Measurements from ENCODE around the gene NDUFV3. TPM values are rescaled to one million over a fixed set of nuclear protein-coding genes. Genes with fewer than 3 reads are reported as not detected.
"Not testable (repeated sequence)": the region's sequence is repeated elsewhere in the genome, so short reads cannot be mapped to it uniquely, and the experiment has no call there.

Gene NDUFV3
- total and polyA plus RNA-seq, 4 donors: 25.9 to 44.0 (median 36.1) TPM

DNA sequence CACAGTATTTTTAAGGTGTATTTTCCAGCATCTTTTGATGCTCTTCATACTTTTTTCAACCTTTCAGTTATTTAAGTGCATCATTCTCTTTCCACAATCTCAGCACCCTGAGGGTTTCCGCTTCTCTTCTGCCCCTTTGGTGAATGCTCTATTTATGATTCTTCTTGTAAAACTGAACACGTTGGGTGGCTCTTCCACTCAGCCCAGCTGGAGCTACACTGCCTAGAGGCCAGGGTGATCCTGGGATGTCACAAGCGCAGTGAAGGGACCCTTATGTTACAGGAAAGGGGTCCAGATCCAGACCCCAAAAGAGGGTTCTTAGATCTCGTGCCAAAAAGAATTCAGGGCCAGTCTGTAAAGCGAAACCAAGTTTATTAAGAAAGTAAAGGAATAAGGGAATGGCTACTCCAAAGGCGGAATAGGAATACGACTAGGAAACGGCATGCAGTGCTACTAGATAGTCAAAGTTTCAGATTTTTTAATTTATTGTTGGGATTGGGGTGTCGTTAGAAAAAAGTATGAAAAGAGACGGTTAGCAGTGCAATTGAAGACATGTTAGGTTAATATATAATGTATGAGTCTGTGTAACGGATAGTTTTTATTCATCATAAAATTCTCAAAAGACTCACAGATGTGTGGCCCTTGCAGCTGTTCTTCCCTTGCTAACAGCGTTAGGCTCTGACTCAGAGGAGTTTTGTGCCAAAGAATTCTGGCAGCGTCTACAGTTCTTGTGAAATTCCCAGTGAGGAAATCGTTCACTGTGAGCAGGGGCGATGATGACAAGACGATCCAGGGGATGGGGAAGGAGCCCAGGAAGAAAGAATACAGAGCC, 46.7 kb downstream of the NDUFV3 start:
- peak; percentile 32 to 92 (median 46) for DNase-seq (ENCODE audit: low read depth in 4 of 6, low spot score in 6 of 6)
- Histone ChIP-seq H3K27ac (ENCODE audit: low read depth, low read length) (peak overlapping the region; percentile 57), H3K36me3 (ENCODE audit: control insufficient read depth, insufficient read depth, low read length) (no peaks in the 10 kb centered on the region), H3K4me3 (ENCODE audit: low read depth, low read length) (no peak overlapping the region), H3K4me1 (ENCODE audit: control insufficient read depth, insufficient read depth, low read length) (peaks cover 7% of the 10 kb centered on the region), H3K9me3 (ENCODE audit: control insufficient read depth, insufficient read depth, low read length) (no peaks in the 10 kb centered on the region), H3K27me3 (ENCODE audit: control insufficient read depth, insufficient read depth, low read length) (no peaks in the 10 kb centered on the region)
- WGBS (ENCODE audit: insufficient coverage): 59% methylated on average over 12 of the region's 16 CpGs

DNA sequence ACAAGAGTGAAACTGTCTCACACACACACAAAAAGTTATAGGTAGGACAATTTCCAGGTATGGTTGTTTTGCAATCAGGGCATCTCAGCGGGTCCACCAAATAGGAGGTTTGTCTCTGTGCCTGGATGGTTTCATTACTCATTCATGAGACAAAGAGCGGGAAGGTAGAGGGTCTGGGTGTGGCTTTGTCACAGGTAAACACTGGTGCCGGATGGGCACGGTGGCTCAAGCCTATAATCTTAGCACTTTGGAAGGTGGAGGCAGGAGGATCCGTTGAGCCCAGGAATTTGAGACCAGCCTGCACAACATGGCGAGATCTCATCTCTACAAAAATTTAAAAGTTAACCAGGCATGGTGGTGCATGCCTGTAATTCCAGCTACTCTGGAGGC, 48.6 kb downstream of the NDUFV3 start:
- Histone ChIP-seq H3K4me1 (ENCODE audit: control insufficient read depth, insufficient read depth, low read length) (peaks cover 7% of the 10 kb centered on the region), H3K9me3 (ENCODE audit: control insufficient read depth, insufficient read depth, low read length) (no peaks in the 10 kb centered on the region), H3K4me3 (ENCODE audit: low read depth, low read length) (no peak overlapping the region), H3K36me3 (ENCODE audit: control insufficient read depth, insufficient read depth, low read length) (no peaks in the 10 kb centered on the region), H3K27me3 (ENCODE audit: control insufficient read depth, insufficient read depth, low read length) (no peaks in the 10 kb centered on the region), H3K27ac (ENCODE audit: low read depth, low read length) (no peak overlapping the region)
- DNase-seq (ENCODE audit: low read depth in 4 of 6, low spot score in 6 of 6): no peak
- WGBS (ENCODE audit: insufficient coverage): 85% methylated on average over 2 of the region's 6 CpGs

DNA sequence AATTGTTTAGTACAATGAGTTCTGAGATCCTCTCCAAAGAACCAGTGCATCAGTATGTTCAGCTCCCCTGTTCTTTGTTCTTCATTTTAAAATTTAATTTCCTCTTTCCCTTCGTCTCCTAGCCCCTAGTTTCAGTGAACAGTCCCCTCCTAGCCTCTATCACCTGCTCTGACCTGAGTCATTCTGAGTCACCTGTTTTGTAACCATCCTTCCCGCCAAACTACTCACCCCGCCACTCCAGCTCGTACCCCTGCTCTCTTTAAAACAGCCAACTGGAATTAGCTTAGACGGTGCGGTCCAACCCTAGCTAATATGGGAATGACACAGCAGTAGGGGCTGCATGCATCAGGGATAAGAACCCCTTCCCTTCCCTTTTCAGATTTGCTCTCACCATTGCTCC, 49.1 kb downstream of the NDUFV3 start:
- Histone ChIP-seq H3K27ac (ENCODE audit: low read depth, low read length) (no peak overlapping the region), H3K27me3 (ENCODE audit: control insufficient read depth, insufficient read depth, low read length) (no peaks in the 10 kb centered on the region), H3K4me3 (ENCODE audit: low read depth, low read length) (no peak overlapping the region), H3K36me3 (ENCODE audit: control insufficient read depth, insufficient read depth, low read length) (no peaks in the 10 kb centered on the region), H3K4me1 (ENCODE audit: control insufficient read depth, insufficient read depth, low read length) (peaks cover 7% of the 10 kb centered on the region), H3K9me3 (ENCODE audit: control insufficient read depth, insufficient read depth, low read length) (no peaks in the 10 kb centered on the region)
- WGBS (ENCODE audit: insufficient coverage): 72% methylated on average over 5 of the region's 6 CpGs
- DNase-seq (ENCODE audit: low read depth in 4 of 6, low spot score in 6 of 6): no peak

DNA sequence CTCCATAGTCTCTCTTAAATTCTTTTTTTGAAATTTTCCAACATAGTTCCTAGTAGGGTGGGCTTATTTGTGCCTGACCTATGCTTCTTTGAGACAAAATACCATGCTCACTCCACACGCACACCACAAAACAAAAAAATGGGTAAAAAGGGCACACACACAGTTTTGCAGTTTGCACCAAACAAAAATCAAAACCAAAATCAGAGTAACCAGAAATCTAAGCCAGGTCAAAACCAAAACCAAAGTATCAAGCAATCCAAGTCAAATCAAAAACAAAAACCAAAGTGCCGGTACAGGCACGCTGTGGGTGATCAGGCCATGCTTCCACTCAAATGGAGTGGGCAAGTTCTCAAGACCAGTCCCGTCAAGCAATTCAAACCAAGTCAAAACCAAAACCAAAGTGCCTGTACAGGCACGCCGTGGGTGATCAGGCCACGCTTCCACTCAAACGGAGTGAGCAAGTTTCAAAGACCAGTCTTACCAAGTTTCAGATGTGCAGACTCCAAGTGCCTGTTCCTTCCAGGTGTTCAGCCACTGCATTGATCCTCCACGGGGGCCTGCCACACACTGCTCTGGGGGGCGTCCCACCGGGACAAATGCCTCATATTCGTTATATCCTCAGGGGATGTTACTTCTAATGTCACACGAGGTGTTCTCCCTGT, 56.1 kb downstream of the NDUFV3 start:
- H3K27me3 ChIP-seq (ENCODE audit: control insufficient read depth, insufficient read depth, low read length); H3K4me3 ChIP-seq (ENCODE audit: low read depth, low read length); H3K27ac ChIP-seq (ENCODE audit: low read depth, low read length); H3K36me3 ChIP-seq (ENCODE audit: control insufficient read depth, insufficient read depth, low read length); DNase-seq (ENCODE audit: low read depth in 4 of 6, low spot score in 6 of 6); H3K9me3 ChIP-seq (ENCODE audit: control insufficient read depth, insufficient read depth, low read length); H3K4me1 ChIP-seq (ENCODE audit: control insufficient read depth, insufficient read depth, low read length): not testable (repeated sequence)
- 95% methylated on average over 13 of the region's 13 CpGs for WGBS (ENCODE audit: insufficient coverage)

DNA sequence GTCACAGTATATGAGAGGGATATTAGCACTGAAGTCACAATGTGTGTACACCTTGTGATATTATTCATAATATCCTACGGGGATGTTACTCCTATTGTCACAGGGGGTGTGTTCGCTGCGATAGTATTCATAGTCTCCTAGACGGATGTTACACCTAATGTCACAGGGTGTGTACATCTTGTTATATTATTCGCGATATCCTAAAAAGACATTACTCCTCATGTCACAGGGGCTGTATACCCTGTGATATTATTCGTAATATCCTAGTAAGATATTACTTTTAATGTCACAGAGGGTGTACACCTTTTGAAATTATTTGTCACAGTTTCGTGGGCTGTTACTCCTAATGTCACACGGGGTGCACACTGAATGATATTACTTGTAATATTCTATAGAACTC, 58.1 kb downstream of the NDUFV3 start:
- H3K27me3 ChIP-seq (ENCODE audit: control insufficient read depth, insufficient read depth, low read length); H3K9me3 ChIP-seq (ENCODE audit: control insufficient read depth, insufficient read depth, low read length): not testable (repeated sequence)
- 93% methylated on average over 4 of the region's 9 CpGs for WGBS (ENCODE audit: insufficient coverage)

DNA sequence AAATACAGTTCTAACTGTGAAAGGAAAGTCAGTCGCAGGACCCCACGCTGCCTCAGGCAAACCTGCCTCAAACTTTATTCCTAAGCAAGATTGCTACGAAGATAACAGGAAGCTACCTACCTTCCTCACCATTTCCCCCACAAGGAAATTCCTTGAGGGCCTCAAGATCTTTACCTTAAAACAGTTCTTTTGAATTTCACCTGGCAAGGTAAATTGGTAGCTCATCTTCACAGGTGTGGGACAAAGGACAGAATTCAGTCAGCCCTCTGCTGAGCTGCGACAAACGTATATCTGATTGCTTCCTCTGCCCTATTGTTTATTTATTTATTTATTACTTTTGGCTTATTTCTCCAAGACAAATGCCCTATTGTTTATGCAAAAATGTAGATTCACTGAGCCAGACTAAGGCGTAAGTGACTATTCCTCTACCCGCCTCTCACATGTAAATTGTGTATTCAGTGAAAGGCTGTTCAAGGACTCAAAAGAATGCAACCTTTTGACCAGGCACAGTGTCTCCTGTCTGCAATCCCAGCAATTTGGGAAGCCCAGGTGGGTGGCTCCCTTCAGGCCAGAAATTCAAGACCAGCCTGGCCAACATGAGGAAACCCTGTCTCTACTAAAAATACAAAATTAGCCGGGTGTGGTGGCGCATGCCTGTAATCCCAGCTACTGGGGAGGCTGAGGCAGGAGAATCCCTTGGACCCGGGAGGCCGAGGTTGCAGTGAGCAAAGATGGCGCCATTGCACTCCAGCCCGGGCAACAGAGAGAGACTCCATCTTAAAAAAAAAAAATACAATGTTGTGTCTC, 63.9 kb downstream of the NDUFV3 start:
- DNase-seq (ENCODE audit: low read depth in 4 of 6, low spot score in 6 of 6): no peak
- Histone ChIP-seq H3K27ac (ENCODE audit: low read depth, low read length) (no peak overlapping the region), H3K4me3 (ENCODE audit: low read depth, low read length) (no peak overlapping the region), H3K27me3 (ENCODE audit: control insufficient read depth, insufficient read depth, low read length) (no peaks in the 10 kb centered on the region), H3K9me3 (ENCODE audit: control insufficient read depth, insufficient read depth, low read length) (no peaks in the 10 kb centered on the region), H3K4me1 (ENCODE audit: control insufficient read depth, insufficient read depth, low read length) (no peaks in the 10 kb centered on the region), H3K36me3 (ENCODE audit: control insufficient read depth, insufficient read depth, low read length) (no peaks in the 10 kb centered on the region)
- 83% methylated on average over 8 of the region's 13 CpGs for WGBS (ENCODE audit: insufficient coverage)

More for the DNA sequence above, 58.1 kb downstream of the NDUFV3 start:
- not testable (repeated sequence) for DNase-seq (ENCODE audit: low read depth in 4 of 6, low spot score in 6 of 6); H3K27ac ChIP-seq (ENCODE audit: low read depth, low read length); H3K4me3 ChIP-seq (ENCODE audit: low read depth, low read length); H3K4me1 ChIP-seq (ENCODE audit: control insufficient read depth, insufficient read depth, low read length); H3K36me3 ChIP-seq (ENCODE audit: control insufficient read depth, insufficient read depth, low read length)

DNA sequence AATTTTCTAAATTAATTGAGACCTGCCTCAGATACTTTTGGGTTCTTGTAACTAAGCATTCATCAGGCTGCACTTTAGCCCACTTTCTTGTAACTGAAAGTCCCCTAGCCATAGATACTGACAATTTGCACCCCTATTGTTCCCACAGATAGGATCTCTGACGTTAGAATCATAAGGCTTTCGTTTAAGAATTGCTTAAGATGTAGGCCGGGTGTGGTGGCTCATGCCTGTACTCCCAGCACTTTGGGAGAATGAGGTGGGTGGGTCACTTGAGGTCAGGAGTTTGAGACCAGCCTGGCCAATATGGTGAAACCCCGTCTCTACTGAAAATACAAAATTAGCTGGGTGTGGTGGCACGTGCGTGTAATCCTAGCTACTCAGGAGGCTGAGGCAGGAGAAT, 65.0 kb downstream of the NDUFV3 start:
- H3K27ac ChIP-seq (ENCODE audit: low read depth, low read length); H3K4me3 ChIP-seq (ENCODE audit: low read depth, low read length); DNase-seq (ENCODE audit: low read depth in 4 of 6, low spot score in 6 of 6); H3K4me1 ChIP-seq (ENCODE audit: control insufficient read depth, insufficient read depth, low read length); H3K9me3 ChIP-seq (ENCODE audit: control insufficient read depth, insufficient read depth, low read length); H3K36me3 ChIP-seq (ENCODE audit: control insufficient read depth, insufficient read depth, low read length); H3K27me3 ChIP-seq (ENCODE audit: control insufficient read depth, insufficient read depth, low read length): not testable (repeated sequence)
- WGBS (ENCODE audit: insufficient coverage): 93% methylated on average over 5 of the region's 6 CpGs

DNA sequence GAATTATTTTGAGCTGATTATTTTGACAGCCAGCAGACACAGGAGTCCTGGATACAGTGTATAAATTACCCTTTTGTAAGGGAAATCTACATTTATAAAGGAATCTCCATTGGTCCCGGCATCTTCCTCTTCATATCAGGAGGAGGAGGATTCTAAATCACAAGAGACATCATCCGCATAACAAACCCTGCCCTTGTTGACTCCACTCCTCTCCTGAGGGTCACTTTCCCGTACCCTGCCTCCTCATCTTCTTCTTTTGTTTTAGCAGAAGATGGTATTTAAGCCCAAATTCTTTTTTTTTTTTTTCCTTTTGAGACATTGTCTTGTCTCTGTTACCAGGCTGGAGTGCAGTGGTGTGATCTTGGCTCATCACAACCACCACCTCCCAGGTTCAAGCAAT, 66.6 kb downstream of the NDUFV3 start:
- H3K4me1 ChIP-seq (ENCODE audit: control insufficient read depth, insufficient read depth, low read length): no peaks in the 10 kb centered on the region
- no peak overlapping the region for H3K4me3 ChIP-seq (ENCODE audit: low read depth, low read length)
- 40% methylated on average over 1 of the region's 3 CpGs for WGBS (ENCODE audit: insufficient coverage)
- no peaks in the 10 kb centered on the region for H3K27me3 ChIP-seq (ENCODE audit: control insufficient read depth, insufficient read depth, low read length)
- no peaks in the 10 kb centered on the region for H3K9me3 ChIP-seq (ENCODE audit: control insufficient read depth, insufficient read depth, low read length)
- DNase-seq (ENCODE audit: low read depth in 4 of 6, low spot score in 6 of 6): no peak
- H3K27ac ChIP-seq (ENCODE audit: low read depth, low read length): no peak overlapping the region
- no peaks in the 10 kb centered on the region for H3K36me3 ChIP-seq (ENCODE audit: control insufficient read depth, insufficient read depth, low read length)

DNA sequence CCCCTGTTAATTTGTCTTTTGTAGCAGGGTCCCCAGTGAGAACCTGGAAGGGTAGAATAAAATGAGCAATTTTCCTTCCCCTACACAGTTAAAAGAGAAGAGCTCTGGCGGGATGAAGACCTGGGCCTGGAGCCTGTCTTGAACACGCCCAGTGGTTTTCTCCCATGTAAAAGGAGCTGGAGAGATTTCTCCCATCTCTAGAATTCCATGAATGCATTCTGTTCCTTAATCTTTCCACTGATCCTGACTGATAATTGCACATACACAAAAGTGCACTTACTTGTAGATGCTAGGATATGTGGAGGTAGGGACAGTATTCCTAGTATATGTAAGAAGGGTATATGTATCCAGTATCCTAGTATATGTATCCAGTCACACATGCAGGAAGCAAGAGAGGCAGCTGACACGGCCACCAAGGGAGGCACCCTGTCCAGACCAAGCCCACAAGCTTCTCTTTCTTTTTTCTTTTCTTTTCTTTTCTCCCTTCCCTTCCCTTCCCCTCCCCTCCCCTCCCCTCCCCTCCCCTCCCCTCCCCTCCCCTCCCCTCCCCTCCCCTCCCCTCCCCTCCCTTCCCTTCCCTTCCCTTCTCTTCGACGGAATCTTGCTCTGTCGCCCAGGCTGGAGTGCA, 69.4 kb downstream of the NDUFV3 start:
- no peak overlapping the region for H3K4me3 ChIP-seq (ENCODE audit: low read depth, low read length)
- WGBS (ENCODE audit: insufficient coverage): no CpG with 5 or more reads among the region's 6 CpGs

More for the DNA sequence above, 69.4 kb downstream of the NDUFV3 start:
- Histone ChIP-seq H3K9me3 (ENCODE audit: control insufficient read depth, insufficient read depth, low read length) (no peaks in the 10 kb centered on the region), H3K27ac (ENCODE audit: low read depth, low read length) (no peak overlapping the region), H3K36me3 (ENCODE audit: control insufficient read depth, insufficient read depth, low read length) (no peaks in the 10 kb centered on the region), H3K4me1 (ENCODE audit: control insufficient read depth, insufficient read depth, low read length) (no peaks in the 10 kb centered on the region), H3K27me3 (ENCODE audit: control insufficient read depth, insufficient read depth, low read length) (no peaks in the 10 kb centered on the region)
- no peak for DNase-seq (ENCODE audit: low read depth in 4 of 6, low spot score in 6 of 6)

All from spinal cord (tissue), 10 donors.